GM21381 (cell line): ENCODE data around the gene TMSB4X.
"Not testable (repeated sequence)": the region's sequence is repeated elsewhere in the genome, so short reads cannot be mapped to it uniquely, and the experiment has no call there.

Experiments used
- ATAC-seq: cut with Tn5 transposase; IDR thresholded peaks from one replicate; pipeline ENCODE4 v1.9.1; 2021; ENCODE audit warnings: mild to moderate bottlenecking, moderate library complexity; ENCODE audit not compliant: unreplicated experiment

TMSB4X gene

DNA sequence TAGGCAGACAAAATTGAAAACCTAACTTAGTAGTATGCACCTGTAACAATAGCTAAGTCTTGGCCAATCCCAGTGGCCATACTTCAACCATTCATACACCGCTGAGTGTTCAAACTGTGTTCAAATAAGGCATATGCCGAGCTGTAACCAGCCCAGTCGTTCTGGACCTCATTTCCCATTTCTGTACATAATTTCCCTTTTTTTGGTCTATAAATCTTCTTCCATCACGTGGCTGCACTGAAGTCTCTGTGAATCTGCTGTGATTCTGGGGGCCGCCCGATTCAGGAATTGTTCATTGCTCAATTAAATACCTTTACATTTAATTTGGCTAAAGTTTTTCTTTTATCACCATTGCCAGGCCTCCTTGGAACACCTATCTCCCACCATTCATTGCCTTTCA is 41.8 kb downstream of the TMSB4X start:
- ATAC-seq = not testable (repeated sequence)

DNA sequence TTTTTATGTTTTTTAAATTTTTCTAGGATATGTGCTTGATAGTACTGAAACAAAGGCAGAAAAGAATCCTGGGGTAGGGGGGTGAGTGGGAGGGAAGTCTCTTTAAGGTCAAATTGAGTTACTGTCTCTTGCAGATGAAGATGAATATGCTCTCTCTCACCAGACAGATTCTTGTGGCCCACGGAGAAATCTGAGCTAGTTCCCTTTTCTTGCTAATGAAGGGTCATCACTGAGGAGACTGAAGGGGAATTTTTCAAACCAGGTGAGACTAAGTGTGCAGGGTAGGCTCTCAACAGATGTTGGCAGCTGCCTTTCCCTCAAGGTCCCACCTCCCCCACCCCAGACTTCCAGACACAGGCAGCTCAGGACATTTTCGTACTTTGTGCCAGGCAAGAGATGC is 48.0 kb downstream of the TMSB4X start:
- ATAC-seq = no peak

DNA sequence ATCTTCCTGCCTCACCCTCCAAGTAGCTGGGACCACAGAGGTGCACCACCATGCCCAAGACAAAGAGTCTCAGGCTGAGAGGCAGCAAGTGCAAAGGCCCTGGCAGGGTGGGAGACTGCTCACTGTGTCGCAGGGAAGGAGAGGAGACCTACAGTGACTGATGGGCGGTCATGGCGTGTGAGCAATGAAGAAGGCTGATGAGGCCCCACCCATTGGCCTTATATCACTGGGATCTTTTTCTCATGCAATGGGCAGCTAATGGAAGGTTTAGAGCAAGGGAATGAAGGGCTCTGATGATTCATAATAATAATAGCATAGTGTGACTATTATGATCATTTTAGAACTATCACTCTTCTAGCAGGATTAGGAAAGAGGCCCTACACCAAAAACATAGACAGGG is 48.7 kb downstream of the TMSB4X start:
- ATAC-seq = no peak

DNA sequence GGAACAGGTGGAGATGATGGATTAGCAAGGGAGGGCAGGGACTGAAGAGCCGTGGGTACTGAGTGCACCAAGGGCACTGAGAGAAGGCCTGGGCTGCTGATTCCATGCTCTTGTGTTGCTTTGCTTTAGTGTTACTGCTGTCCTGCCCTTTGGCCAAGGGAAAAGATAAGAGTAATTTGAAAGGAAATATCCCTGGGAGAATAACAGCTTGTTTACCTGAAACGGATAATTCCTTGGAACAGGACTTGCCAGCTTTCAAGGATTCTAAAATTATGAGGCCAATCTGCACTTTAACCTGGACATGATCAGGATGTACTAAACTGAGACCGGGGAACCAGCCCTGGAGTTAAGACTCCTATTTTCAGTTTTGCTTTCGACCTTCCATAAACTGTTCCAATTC is 49.1 kb downstream of the TMSB4X start:
- ATAC-seq = no peak

DNA sequence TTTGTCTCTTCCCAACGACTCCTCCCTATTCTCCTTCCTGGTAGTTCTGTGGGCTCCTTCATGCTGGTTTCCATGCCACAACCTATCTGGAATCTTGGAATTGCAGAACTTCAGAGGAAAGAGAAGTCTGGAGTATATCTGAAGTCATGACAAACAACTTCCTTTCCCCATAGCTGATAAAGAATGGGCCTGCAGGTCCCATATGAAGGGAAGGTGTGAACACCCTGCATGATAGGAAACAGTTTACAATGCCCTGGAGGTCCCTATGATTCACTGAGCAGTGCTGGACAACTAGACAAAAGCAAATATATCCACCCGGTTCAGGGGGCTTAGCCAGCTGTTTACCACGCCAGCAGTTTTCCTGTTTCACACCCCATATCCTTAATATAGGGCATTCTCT is 50.1 kb downstream of the TMSB4X start:
- no peak for ATAC-seq
